ENCODE measurements around the gene ENDOD1. TPM values are rescaled to one million over a fixed set of nuclear protein-coding genes. Genes with fewer than 3 reads are reported as not detected.
A peak's percentile ranks its signal among the peaks of the same experiment; 100 is the strongest.

Gene ENDOD1
- total RNA-seq, 1 donor from 2014 or later, result 32.2 TPM

GRCh38 chr11:95068549-95068948, 21.1 kb upstream of the ENDOD1 start:
- Histone ChIP-seq H3K27ac (peak overlapping the region; percentile 96), H3K9me3 (no peaks in the 10 kb centered on the region), H3K4me1 (peaks cover 22% of the 10 kb centered on the region), H3K4me3 (peak overlapping the region; percentile 80), H3K27me3 (no peaks in the 10 kb centered on the region), H3K36me3 (no peaks in the 10 kb centered on the region)
- intact Hi-C loops (cut with DNase I), result no loop called here
- peak; percentile 76 for DNase-seq
- no peak for TF ChIP-seq CTCF (IDR thresholded peaks at IDR 0.05)
- peak; percentile 85 for ATAC-seq

GRCh38 chr11:95070471-95070870, 19.2 kb upstream of the ENDOD1 start:
- Histone ChIP-seq H3K27ac (no peak overlapping the region), H3K4me3 (no peak overlapping the region), H3K9me3 (no peaks in the 10 kb centered on the region), H3K36me3 (no peaks in the 10 kb centered on the region), H3K27me3 (no peaks in the 10 kb centered on the region), H3K4me1 (peaks cover 33% of the 10 kb centered on the region)
- no peak for ATAC-seq
- no peak for TF ChIP-seq CTCF (IDR thresholded peaks at IDR 0.05)
- DNase-seq, result no peak
- intact Hi-C loops (cut with DNase I), result loop anchor here (10.0 kb wide), 1 partner anchor 74 kb away; no protein-coding TSS in a partner anchor

DNA sequence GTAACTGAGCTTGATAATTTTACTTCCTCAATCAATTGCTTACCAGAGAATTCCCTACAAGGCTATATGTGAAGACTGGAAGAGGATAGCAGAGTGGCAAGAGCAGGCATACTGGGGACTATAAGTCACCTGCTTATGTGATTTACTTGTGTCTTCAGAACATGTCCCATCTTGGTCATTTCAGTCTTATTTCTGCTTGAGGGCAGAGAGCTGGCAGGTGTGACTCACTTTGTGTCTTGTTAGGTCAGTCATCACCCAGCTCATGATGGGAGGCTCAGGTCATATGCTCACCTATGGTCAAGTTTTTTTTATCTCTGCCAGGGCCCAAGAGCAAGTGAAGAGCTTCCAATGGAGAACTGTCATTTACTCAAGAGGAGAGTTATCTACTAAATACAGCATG, 16.7 kb upstream of the ENDOD1 start:
- no peak for TF ChIP-seq CTCF (IDR thresholded peaks at IDR 0.05)
- Histone ChIP-seq H3K4me1 (peaks cover 48% of the 10 kb centered on the region), H3K27me3 (no peaks in the 10 kb centered on the region), H3K9me3 (no peaks in the 10 kb centered on the region), H3K4me3 (no peak overlapping the region), H3K36me3 (no peaks in the 10 kb centered on the region), H3K27ac (no peak overlapping the region)
- intact Hi-C loops (cut with DNase I), result loop anchor here (10.0 kb wide), 1 partner anchor 72 kb away; no protein-coding TSS in a partner anchor
- no peak for ATAC-seq
- no peak for DNase-seq

DNA sequence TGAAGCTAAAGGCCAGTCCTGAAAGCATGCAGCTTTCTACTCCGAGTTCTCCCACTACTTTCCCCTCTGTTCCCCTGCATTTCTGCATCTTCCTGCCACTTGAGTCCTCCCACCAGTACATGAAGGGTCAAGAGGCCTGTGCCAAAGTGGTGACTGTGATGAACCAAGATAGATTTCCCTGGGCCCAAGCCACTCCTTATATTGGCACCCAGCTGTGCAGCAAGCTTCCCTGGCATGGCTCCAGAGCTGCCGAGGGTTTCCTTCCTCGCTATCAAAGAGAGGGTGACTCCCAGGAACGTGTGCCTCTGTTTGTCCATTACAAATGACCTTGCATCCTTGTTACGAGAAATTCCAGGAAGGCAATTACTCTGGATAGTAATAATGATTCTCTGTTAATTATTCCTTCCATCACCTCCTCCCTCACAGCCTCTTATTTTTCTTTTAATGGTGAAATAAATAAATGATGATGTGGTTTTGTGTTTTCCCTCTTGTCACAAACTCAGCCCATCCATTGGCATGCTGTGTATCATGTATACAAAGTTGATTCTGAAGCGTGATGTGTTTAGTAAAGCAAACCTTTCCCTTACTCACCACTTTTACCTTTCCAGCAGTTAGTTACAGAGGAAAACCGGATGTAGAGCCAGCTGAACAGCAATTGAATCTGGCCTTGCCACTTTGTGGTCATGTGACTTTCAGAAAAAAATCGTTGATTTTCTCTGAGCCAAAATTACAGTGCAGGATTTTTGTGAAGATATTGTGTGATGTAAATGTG, 14.7 kb upstream of the ENDOD1 start:
- H3K27ac ChIP-seq, result peak overlapping the region; percentile 33

DNA sequence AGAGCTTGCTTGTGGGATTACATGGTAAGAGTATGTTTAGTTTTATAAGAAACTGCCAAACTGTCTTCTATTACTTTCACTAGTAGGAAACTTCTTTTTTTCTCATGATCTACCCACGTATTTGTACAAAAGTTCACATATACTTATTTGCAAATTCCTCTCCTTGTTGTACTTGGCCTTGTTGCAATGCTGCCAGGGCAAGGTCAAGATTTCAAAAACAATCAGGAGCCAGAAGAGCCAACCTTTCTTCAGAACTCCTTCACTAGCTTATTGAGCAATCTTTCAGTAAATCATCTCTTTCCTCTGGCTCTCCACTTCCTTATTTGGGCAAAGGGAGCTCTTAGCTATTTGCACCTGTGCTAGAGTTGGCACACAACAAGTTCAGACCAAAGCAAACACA, 13.2 kb upstream of the ENDOD1 start:
- DNase-seq (no peak), ATAC-seq (peak; percentile 82)
- no peak for TF ChIP-seq CTCF (IDR thresholded peaks at IDR 0.05)
- intact Hi-C loops (cut with DNase I), result loop anchor here (10.0 kb wide), 1 partner anchor 68 kb away; no protein-coding TSS in a partner anchor
- Histone ChIP-seq H3K27ac (peak overlapping the region; percentile 33), H3K36me3 (no peaks in the 10 kb centered on the region), H3K4me1 (peaks cover 36% of the 10 kb centered on the region), H3K4me3 (no peak overlapping the region), H3K27me3 (no peaks in the 10 kb centered on the region), H3K9me3 (no peaks in the 10 kb centered on the region)

More for the DNA sequence above, 14.7 kb upstream of the ENDOD1 start:
- Histone ChIP-seq H3K36me3 (no peaks in the 10 kb centered on the region), H3K4me3 (no peak overlapping the region), H3K27me3 (no peaks in the 10 kb centered on the region), H3K9me3 (no peaks in the 10 kb centered on the region), H3K4me1 (peaks cover 40% of the 10 kb centered on the region)
- ATAC-seq (peak; percentile 64), DNase-seq (peak; percentile 83)
- no peak for TF ChIP-seq CTCF (IDR thresholded peaks at IDR 0.05)
- intact Hi-C loops (cut with DNase I), result loop anchor here (10.0 kb wide), 1 partner anchor 70 kb away; no protein-coding TSS in a partner anchor

Measured in upper lobe of right lung (tissue), 1 donor.